IMR-90 (cell line): Measurements from ENCODE around the gene SLC6A6. TPM values are rescaled to one million over a fixed set of nuclear protein-coding genes. Genes with fewer than 3 reads are reported as not detected.

Source experiments
- ATAC-seq: fragments of 200-7000 bp; cut with Tn5 transposase; 2 replicates; pipeline ENCODE4 v1.9.1; 2020; ENCODE audit warnings: low read depth, mild to moderate bottlenecking, moderate library complexity
- BruUV-seq: library from RNA; stranded (reverse); fragments of 400-500 nt; replicated peaks from 2 replicates; lab custom pipeline; 2021; lab: Mats Ljungman, UMichigan
- CTCF ChIA-PET: fragments of 300-600 bp; formaldehyde crosslinking; extraction: SDS; loops from one replicate; lab custom pipeline; 2021; ENCODE audit warnings: antibody characterized with exemption; lab: Yijun Ruan, JAX
- POLR2A ChIA-PET: fragments of 300-600 bp; sonication (Branson Sonifier 250); formaldehyde crosslinking; loops from one replicate; lab custom pipeline; 2022; ENCODE audit warnings: antibody characterized with exemption; ENCODE audit not compliant: unreplicated experiment; lab: Charles Lee
- DNase-seq: peaks from one replicate; pipeline ENCODE4 v3.0.0; 2013
- H2AFZ ChIP-seq: replicated peaks from 2 replicates; pipeline ENCODE3; 2013; ENCODE audit warnings: low read length, mild to moderate bottlenecking; ENCODE audit not compliant: poor library complexity
- H2AK5ac ChIP-seq: 2 replicates; pipeline ENCODE4 v1.6.1; 2013; ENCODE audit warnings: low read depth, low read length, inconsistent platforms
- H2AK9ac ChIP-seq: replicated peaks from 2 replicates; pipeline ENCODE3; 2013; ENCODE audit warnings: mild to moderate bottlenecking, low read depth, low read length, moderate library complexity; ENCODE audit not compliant: poor library complexity
- H2BK120ac ChIP-seq: 2 replicates; pipeline ENCODE4 v1.6.1; 2013; ENCODE audit warnings: low read depth, low read length, inconsistent platforms
- H2BK15ac ChIP-seq: 3 replicates; pipeline ENCODE4 v1.6.1; 2013; ENCODE audit warnings: low read depth, low read length, inconsistent platforms
- H2BK20ac ChIP-seq: 2 replicates; pipeline ENCODE4 v1.6.1; 2013; ENCODE audit warnings: low read depth, mild to moderate bottlenecking, inconsistent platforms, low read length, moderate library complexity
- H2BK5ac ChIP-seq: 2 replicates; pipeline ENCODE4 v1.6.1; 2013; ENCODE audit warnings: mild to moderate bottlenecking, low read depth, low read length, inconsistent platforms; ENCODE audit not compliant: poor library complexity, severe bottlenecking
- H3K14ac ChIP-seq: replicated peaks from 2 replicates; pipeline ENCODE4 v1.6.1; 2013; ENCODE audit warnings: low read depth, low read length, inconsistent platforms
- H3K18ac ChIP-seq: 2 replicates; pipeline ENCODE4 v1.6.1; 2013; ENCODE audit warnings: low read depth, low read length, control low read depth
- H3K23ac ChIP-seq: 2 replicates; pipeline ENCODE4 v1.6.1; 2013; ENCODE audit warnings: low read depth, low read length, inconsistent platforms
- H3K27ac ChIP-seq: 2 replicates; pipeline ENCODE4 v1.5.1; 2013; ENCODE audit warnings: mild to moderate bottlenecking, control low read depth, low read length; ENCODE audit not compliant: insufficient read depth
- H3K27me3 ChIP-seq: 2 replicates; pipeline ENCODE4 v1.6.1; 2013; ENCODE audit warnings: low read length; ENCODE audit not compliant: control insufficient read depth, insufficient read depth
- H3K36me3 ChIP-seq: 2 replicates; pipeline ENCODE4 v1.6.1; 2013; ENCODE audit warnings: low read length, mixed read lengths; ENCODE audit not compliant: control insufficient read depth, insufficient read depth
- H3K4ac ChIP-seq: 2 replicates; pipeline ENCODE4 v1.6.1; 2013; ENCODE audit warnings: low read depth, low read length, inconsistent platforms
- H3K4me1 ChIP-seq: 2 replicates; pipeline ENCODE4 v1.6.1; 2013; ENCODE audit warnings: low read length, mixed read lengths; ENCODE audit not compliant: control insufficient read depth, insufficient read depth
- H3K4me2 ChIP-seq: 2 replicates; pipeline ENCODE4 v1.6.1; 2013; ENCODE audit warnings: low read depth, mild to moderate bottlenecking, control low read depth, low read length, moderate library complexity
- H3K4me3 ChIP-seq: 2 replicates; pipeline ENCODE4 v1.5.1; 2013; ENCODE audit warnings: low read depth, mild to moderate bottlenecking, control low read depth, low read length, moderate library complexity; ENCODE audit not compliant: insufficient read depth
- H3K56ac ChIP-seq: 2 replicates; pipeline ENCODE4 v1.6.1; 2013; ENCODE audit warnings: low read length, inconsistent platforms; ENCODE audit not compliant: insufficient read depth; ENCODE audit errors: extremely low read depth
- H3K79me1 ChIP-seq, 2 experiments: 2 replicates each; pipeline ENCODE4 v1.6.1; 2013; ENCODE audit warnings: low read length in 2 of 2, inconsistent platforms in 1 of 2, low read depth in 1 of 2
- H3K9ac ChIP-seq: 2 replicates; pipeline ENCODE4 v1.6.1; 2013; ENCODE audit warnings: low read depth, low read length, control low read depth
- H3K9me1 ChIP-seq: 2 replicates; pipeline ENCODE4 v1.6.1; 2013; ENCODE audit warnings: low read length, inconsistent platforms; ENCODE audit not compliant: insufficient read depth
- H3K9me3 ChIP-seq: 2 replicates; pipeline ENCODE4 v1.6.1; 2013; ENCODE audit warnings: low read length; ENCODE audit not compliant: control insufficient read depth, insufficient read depth
- H4K20me1 ChIP-seq: 2 replicates; pipeline ENCODE4 v1.6.1; 2013; ENCODE audit warnings: low read length, inconsistent platforms; ENCODE audit not compliant: insufficient read depth
- H4K5ac ChIP-seq: 2 replicates; pipeline ENCODE4 v1.6.1; 2013; ENCODE audit warnings: mild to moderate bottlenecking, low read depth, low read length, control low read depth
- H4K8ac ChIP-seq, 2 experiments: 2 replicates each; pipeline ENCODE4 v1.6.1; 2013; ENCODE audit warnings: low read depth in 2 of 2, low read length in 2 of 2, control low read depth in 1 of 2, inconsistent platforms in 1 of 2
- H4K91ac ChIP-seq: 2 replicates; pipeline ENCODE4 v1.6.1; 2013; ENCODE audit warnings: low read depth, low read length, inconsistent platforms; ENCODE audit not compliant: insufficient read depth
- BHLHE40 ChIP-seq: fragments of 150-350 bp; IDR thresholded peaks from 2 replicates; pipeline ENCODE4 v1.6.1; 2016; ENCODE audit warnings: mild to moderate bottlenecking, low read depth, low read length
- CEBPB ChIP-seq: IDR thresholded peaks from 2 replicates; pipeline ENCODE4 v1.6.1; 2012; ENCODE audit warnings: low read depth, low read length, improper control_type of control experiment
- CHD1 ChIP-seq: IDR thresholded peaks from 2 replicates; pipeline ENCODE4 v1.6.1; 2012; ENCODE audit warnings: low read depth, low read length, improper control_type of control experiment
- FOS ChIP-seq: fragments of 150-350 bp; IDR thresholded peaks from 2 replicates; pipeline ENCODE4 v1.6.1; 2016; ENCODE audit warnings: low read depth, low read length
- MAFK ChIP-seq: IDR thresholded peaks from 2 replicates; pipeline ENCODE4 v1.6.1; 2012; ENCODE audit warnings: low read depth, low read length, improper control_type of control experiment
- MAZ ChIP-seq: IDR thresholded peaks from 2 replicates; pipeline ENCODE4 v1.6.1; 2012; ENCODE audit warnings: low read depth, mild to moderate bottlenecking, low read length, improper control_type of control experiment, moderate library complexity, borderline replicate concordance
- MXI1 ChIP-seq: IDR thresholded peaks from 2 replicates; pipeline ENCODE4 v1.6.1; 2012; ENCODE audit warnings: low read depth, mild to moderate bottlenecking, low read length, moderate library complexity, borderline replicate concordance
- NFE2L2 ChIP-seq: fragments of 150-350 bp; IDR thresholded peaks from 2 replicates; pipeline ENCODE4 v1.6.1; 2016; ENCODE audit warnings: low read depth, mild to moderate bottlenecking, low read length
- POLR2A ChIP-seq: IDR thresholded peaks from 2 replicates; pipeline ENCODE4 v1.6.1; 2012; ENCODE audit warnings: mild to moderate bottlenecking, low read depth, low read length
- RAD21 ChIP-seq: IDR thresholded peaks from 2 replicates; pipeline ENCODE4 v1.6.1; 2012; ENCODE audit warnings: low read length, improper control_type of control experiment
- RCOR1 ChIP-seq: IDR thresholded peaks from 2 replicates; pipeline ENCODE4 v1.6.1; 2012; ENCODE audit warnings: mild to moderate bottlenecking, low read length, improper control_type of control experiment; ENCODE audit not compliant: insufficient replicate concordance
- RFX5 ChIP-seq: IDR thresholded peaks from 2 replicates; pipeline ENCODE4 v1.8.0; 2012; ENCODE audit warnings: low read depth, mild to moderate bottlenecking, low read length, moderate library complexity
- SMC3 ChIP-seq: fragments of 150-350 bp; IDR thresholded peaks from 2 replicates; pipeline ENCODE4 v1.6.1; 2016; ENCODE audit warnings: low read depth, mild to moderate bottlenecking, antibody characterized with exemption, low read length, moderate library complexity
- USF2 ChIP-seq: fragments of 150-350 bp; IDR thresholded peaks from 2 replicates; pipeline ENCODE4 v1.6.1; 2017; ENCODE audit warnings: mild to moderate bottlenecking, antibody characterized with exemption, low read length, low read depth
- WGBS, 2 experiments: methylation state at CpG; one replicate each; pipeline versions ENCODE4 v1.1.5 to v1.1.7; 2013; ENCODE audit warnings: missing lambda C conversion rate in 2 of 2; ENCODE audit not compliant: insufficient read length in 1 of 2; ENCODE audit errors: extremely low coverage in 2 of 2; 5-methylcytosine and 5-hydroxymethylcytosine counted together
- dilution Hi-C: fragments of 300-500 bp; cut with HindIII; formaldehyde crosslinking; loops from one replicate; pipeline ENCODE4 v1.14.3; 2018; ENCODE audit warnings: low sequenced_read_pairs; ENCODE audit not compliant: unreplicated experiment
- in situ Hi-C: fragments of 300-500 bp; cut with MboI; formaldehyde crosslinking; loops from 3 replicates; pipeline ENCODE4 v1.14.3; 2019; ENCODE audit warnings: low sequenced_read_pairs, inconsistent platforms, mixed read lengths
- intact Hi-C: fragments of 100-400 bp; cut with micrococcal nuclease; formaldehyde crosslinking; loops from 2 replicates; pipeline ENCODE4 v1.10.0; 2022
- polyA plus RNA-seq, 3 experiments: library from polyadenylated mRNA; depleted of rRNA; stranded (reverse); fragments of >200 nt; gene quantifications; 2 replicates each; pipeline ENCODE4 v1.2.3, GENCODE V29; 2012; ENCODE audit warnings: low replicate concordance in 1 of 3
- total RNA-seq: library from RNA; depleted of rRNA; stranded (reverse); fragments of >200 nt; gene quantifications from 2 replicates; pipeline ENCODE4 v1.2.3, GENCODE V29; 2012
- TF ChIP-seq, protein P1 (sequence below): conservative IDR thresholded peaks from 2 replicates; pipeline ENCODE4 v1.5.1; 2012; ENCODE audit warnings: mild to moderate bottlenecking, low read depth, low read length, improper control_type of control experiment
- TF ChIP-seq, protein P2 (sequence below): fragments of 150-350 bp; IDR thresholded peaks from 2 replicates; pipeline ENCODE4 v1.6.1; 2016; ENCODE audit warnings: low read depth, mild to moderate bottlenecking, low read length, moderate library complexity, borderline replicate concordance

Gene SLC6A6
- total and polyA plus RNA-seq, 2 of the 4 experiments (the other 2 are of a cell fraction) = 29.9 to 39.4 TPM

GRCh38 chr3:14471690-14472089, 69.3 kb downstream of the SLC6A6 start:
- H3K18ac ChIP-seq = no peak overlapping the region
- H3K4ac ChIP-seq = peak overlapping the region; percentile 78
- no peak overlapping the region for H4K5ac ChIP-seq
- H3K9me3 ChIP-seq = no peaks in the 10 kb centered on the region
- H2AFZ ChIP-seq = peak overlapping the region; percentile 43
- peak overlapping the region; percentile 56 for H3K14ac ChIP-seq
- BruUV-seq = no TSS peak
- H2BK120ac ChIP-seq = peak overlapping the region; percentile 44
- peak overlapping the region; percentile 51; the same call in 1 of the 2 replicates for H4K91ac ChIP-seq
- peak overlapping the region; percentile 33; the same call in 1 of the 2 replicates for H2AK5ac ChIP-seq
- peak overlapping the region in 1 of 2 experiments; percentile 57; a peak in 2 of 4 replicates for H4K8ac ChIP-seq
- peaks cover 25% of the 10 kb centered on the region for H3K9me1 ChIP-seq
- dilution Hi-C loops (no loop called here), in situ Hi-C loops (no loop called here), intact Hi-C loops (no loop called here)
- peak overlapping the region; percentile 95 for H2BK5ac ChIP-seq
- no peak overlapping the region for H3K9ac ChIP-seq
- no peaks in the 10 kb centered on the region for H4K20me1 ChIP-seq
- no peak overlapping the region for H3K56ac ChIP-seq
- TF ChIP-seq POLR2A (no peak), MXI1 (no peak), RCOR1 (no peak), USF2 (no peak), RFX5 (no peak), MAFK (no peak), MAZ (no peak), SMC3 (no peak), BHLHE40 (no peak), CEBPB (no peak), CHD1 (no peak), NFE2L2 (no peak), RAD21 (no peak), FOS (no peak)
- TF ChIP-seq, protein P1, sequence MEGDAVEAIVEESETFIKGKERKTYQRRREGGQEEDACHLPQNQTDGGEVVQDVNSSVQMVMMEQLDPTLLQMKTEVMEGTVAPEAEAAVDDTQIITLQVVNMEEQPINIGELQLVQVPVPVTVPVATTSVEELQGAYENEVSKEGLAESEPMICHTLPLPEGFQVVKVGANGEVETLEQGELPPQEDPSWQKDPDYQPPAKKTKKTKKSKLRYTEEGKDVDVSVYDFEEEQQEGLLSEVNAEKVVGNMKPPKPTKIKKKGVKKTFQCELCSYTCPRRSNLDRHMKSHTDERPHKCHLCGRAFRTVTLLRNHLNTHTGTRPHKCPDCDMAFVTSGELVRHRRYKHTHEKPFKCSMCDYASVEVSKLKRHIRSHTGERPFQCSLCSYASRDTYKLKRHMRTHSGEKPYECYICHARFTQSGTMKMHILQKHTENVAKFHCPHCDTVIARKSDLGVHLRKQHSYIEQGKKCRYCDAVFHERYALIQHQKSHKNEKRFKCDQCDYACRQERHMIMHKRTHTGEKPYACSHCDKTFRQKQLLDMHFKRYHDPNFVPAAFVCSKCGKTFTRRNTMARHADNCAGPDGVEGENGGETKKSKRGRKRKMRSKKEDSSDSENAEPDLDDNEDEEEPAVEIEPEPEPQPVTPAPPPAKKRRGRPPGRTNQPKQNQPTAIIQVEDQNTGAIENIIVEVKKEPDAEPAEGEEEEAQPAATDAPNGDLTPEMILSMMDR = no peak
- TF ChIP-seq, protein P2, sequence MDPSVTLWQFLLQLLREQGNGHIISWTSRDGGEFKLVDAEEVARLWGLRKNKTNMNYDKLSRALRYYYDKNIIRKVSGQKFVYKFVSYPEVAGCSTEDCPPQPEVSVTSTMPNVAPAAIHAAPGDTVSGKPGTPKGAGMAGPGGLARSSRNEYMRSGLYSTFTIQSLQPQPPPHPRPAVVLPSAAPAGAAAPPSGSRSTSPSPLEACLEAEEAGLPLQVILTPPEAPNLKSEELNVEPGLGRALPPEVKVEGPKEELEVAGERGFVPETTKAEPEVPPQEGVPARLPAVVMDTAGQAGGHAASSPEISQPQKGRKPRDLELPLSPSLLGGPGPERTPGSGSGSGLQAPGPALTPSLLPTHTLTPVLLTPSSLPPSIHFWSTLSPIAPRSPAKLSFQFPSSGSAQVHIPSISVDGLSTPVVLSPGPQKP = no peak
- H2AK9ac ChIP-seq = peak overlapping the region; percentile 83
- H3K27ac ChIP-seq = 0 out of 2 replicates have a peak overlapping the region, but pooled peaks have one; percentile 3
- 100% methylated on average over 4 of the region's 10 CpGs; no CpG with 5 or more reads in 1 of the 2 experiments for WGBS, 2 experiments
- ChIA-PET CTCF (no interaction called here), POLR2A (no interaction called here)
- no peak for DNase-seq
- peaks cover 15% of the 10 kb centered on the region for H3K4me1 ChIP-seq
- no peak overlapping the region for H3K4me3 ChIP-seq
- no peak overlapping the region for H2BK20ac ChIP-seq
- no peak for ATAC-seq
- no peak overlapping the region; the same call in 1 of the 2 replicates for H3K23ac ChIP-seq
- peaks cover 59% of the 10 kb centered on the region for H3K36me3 ChIP-seq
- H3K27me3 ChIP-seq = no peaks in the 10 kb centered on the region
- H3K4me2 ChIP-seq = no peak overlapping the region
- H2BK15ac ChIP-seq = no peak overlapping the region; the same call in 2 of the 3 replicates
- peaks cover 0 to 15% of the 10 kb centered on the region in 2 experiments; a peak in 1 of 4 replicates for H3K79me1 ChIP-seq
